ENCODE measurements around the gene CAMP.

- TF ChIP-seq CHD4 (IDR thresholded peaks at IDR 0.05; ENCODE audit: borderline replicate concordance, low read length) (no peak), CTCF (CRISPR knock-in tag; IDR thresholded peaks at IDR 0.05) (no peak), RFX5 (IDR thresholded peaks at IDR 0.05; ENCODE audit: low read depth, low read length) (no peak), ZBTB7A (CRISPR knock-in tag; IDR thresholded peaks at IDR 0.05) (no peak), NFYB (CRISPR knock-in tag; IDR thresholded peaks at IDR 0.05) (no peak), ZBTB10 (CRISPR knock-in tag; IDR thresholded peaks at IDR 0.05; ENCODE audit: borderline replicate concordance) (no peak), ZNF430 (CRISPR knock-in tag; IDR thresholded peaks at IDR 0.05) (no peak), NFE2L1 (CRISPR knock-in tag; IDR thresholded peaks at IDR 0.05; ENCODE audit: borderline replicate concordance) (no peak)
Observed at GRCh38 chr3:48218537-48218936, 4.8 kb upstream of the CAMP start.

Data from HepG2 (cell line).